Nephron progenitor cell (in vitro differentiated cells): ENCODE measurements around the gene PON3.

Experiments used
- DNase-seq: peaks from one replicate; pipeline ENCODE4 v3.0.0; 2021
- H3K27ac Mint-ChIP-seq: 2 replicates; pipeline ENCODE4 v1.8.0; 2021; ENCODE audit warnings: mild to moderate bottlenecking, moderate library complexity, mixed read lengths
- H3K27me3 Mint-ChIP-seq: 2 replicates; pipeline ENCODE4 v1.8.0; 2021; ENCODE audit warnings: mild to moderate bottlenecking, low read depth, mixed read lengths; ENCODE audit not compliant: poor library complexity
- H3K36me3 Mint-ChIP-seq: 2 replicates; pipeline ENCODE4 v1.8.0; 2021; ENCODE audit warnings: low read depth, mixed read lengths
- H3K4me1 Mint-ChIP-seq: 2 replicates; pipeline ENCODE4 v1.8.0; 2021; ENCODE audit warnings: mixed read lengths
- H3K4me3 Mint-ChIP-seq: 2 replicates; pipeline ENCODE4 v1.8.0; 2021; ENCODE audit warnings: mild to moderate bottlenecking, moderate library complexity, mixed read lengths
- H3K9me3 Mint-ChIP-seq: 2 replicates; pipeline ENCODE4 v1.8.0; 2021; ENCODE audit warnings: mild to moderate bottlenecking, moderate library complexity, mixed read lengths
- CTCF ChIP-seq: fragments of 200-600 bp; sonication (generic); IDR thresholded peaks from 2 replicates; pipeline ENCODE4 v1.5.0; 2021; ENCODE audit warnings: antibody characterized with exemption

PON3 gene

GRCh38 chr7:95435422-95435780 lies 39.2 kb upstream of the PON3 start:
- Mint-ChIP-seq H3K4me3 (peak overlapping the region; percentile 87), H3K36me3 (peaks cover 37% of the 10 kb centered on the region), H3K9me3 (no peaks in the 10 kb centered on the region), H3K27me3 (no peaks in the 10 kb centered on the region), H3K4me1 (peaks cover 60% of the 10 kb centered on the region), H3K27ac (peak overlapping the region; percentile 99)
- DNase-seq = no peak
- no peak for TF ChIP-seq CTCF

GRCh38 chr7:95434557-95435421 lies 38.6 kb upstream of the PON3 start, which contains the start of gene PON2:
Gene PON2 (minus strand): TSS chr7:95435028. CDS start chr7:95434951, 77 bp downstream.
- Mint-ChIP-seq H3K36me3 (peaks cover 42% of the 10 kb centered on the region), H3K4me3 (peak within 1 kb of the TSS; percentile 87), H3K9me3 (no peaks in the 10 kb centered on the region), H3K27ac (peak within 1 kb of the TSS; percentile 99), H3K27me3 (no peaks in the 10 kb centered on the region), H3K4me1 (peaks cover 58% of the 10 kb centered on the region)
- no peak for TF ChIP-seq CTCF
- DNase-seq = peak; percentile 85

GRCh38 chr7:95433952-95434556 lies 37.9 kb upstream of the PON3 start:
- no peaks in the 10 kb centered on the region for H3K27me3 Mint-ChIP-seq
- H3K27ac Mint-ChIP-seq = peak overlapping the region; percentile 44
- peak overlapping the region; percentile 85 for H3K4me3 Mint-ChIP-seq
- DNase-seq = no peak
- no peak for TF ChIP-seq CTCF
- peaks cover 49% of the 10 kb centered on the region for H3K36me3 Mint-ChIP-seq
- peaks cover 4% of the 10 kb centered on the region for H3K9me3 Mint-ChIP-seq
- H3K4me1 Mint-ChIP-seq = peaks cover 54% of the 10 kb centered on the region

GRCh38 chr7:95433129-95433528 lies 37.0 kb upstream of the PON3 start:
- peaks cover 58% of the 10 kb centered on the region for H3K36me3 Mint-ChIP-seq

DNA sequence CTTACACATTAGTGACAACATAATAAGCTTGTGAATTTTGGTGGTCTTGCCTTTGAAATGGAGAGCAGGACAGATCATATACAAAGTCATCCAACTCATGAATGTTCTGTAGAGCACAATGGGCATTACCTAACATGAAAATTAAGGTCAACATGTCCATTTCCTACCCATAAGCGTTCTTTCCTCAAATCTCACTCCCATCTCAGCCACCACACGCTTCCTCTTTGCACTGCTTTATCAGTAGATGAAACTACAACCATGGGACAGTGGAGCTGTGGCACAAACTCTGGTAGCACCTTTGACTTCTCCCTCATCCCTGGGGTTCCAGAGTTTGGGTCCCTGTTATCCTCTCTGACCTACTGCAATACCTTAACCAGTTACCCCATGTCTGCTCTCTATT lies 36.4 kb upstream of the PON3 start:
- H3K9me3 Mint-ChIP-seq = peaks cover 4% of the 10 kb centered on the region
- peaks cover 55% of the 10 kb centered on the region for H3K4me1 Mint-ChIP-seq
- H3K36me3 Mint-ChIP-seq = peaks cover 58% of the 10 kb centered on the region
- TF ChIP-seq CTCF = no peak
- H3K27me3 Mint-ChIP-seq = no peaks in the 10 kb centered on the region
- DNase-seq = no peak
- H3K4me3 Mint-ChIP-seq = peak overlapping the region; percentile 14
- H3K27ac Mint-ChIP-seq = peak overlapping the region; percentile 87

More at GRCh38 chr7:95433129-95433528, 37.0 kb upstream of the PON3 start:
- Mint-ChIP-seq H3K27me3 (no peaks in the 10 kb centered on the region), H3K9me3 (peaks cover 4% of the 10 kb centered on the region), H3K4me1 (peaks cover 56% of the 10 kb centered on the region), H3K4me3 (no peak overlapping the region), H3K27ac (peak overlapping the region; percentile 87)
- DNase-seq = no peak
- TF ChIP-seq CTCF = no peak
